OCI-LY7 (cell line): ENCODE results near the gene XYLT1.

Source experiments
- CTCF ChIP-seq: fragments of 200-600 bp; sonication (generic); conservative IDR thresholded peaks from 2 replicates; pipeline ENCODE4 v1.5.1; 2014; ENCODE audit warnings: mild to moderate bottlenecking, antibody characterized with exemption, low read length, moderate library complexity, mixed read lengths
- EZH2phosphoT487 ChIP-seq: fragments of 200-600 bp; sonication (generic); IDR thresholded peaks from 2 replicates; pipeline ENCODE4 v1.6.1; 2018; ENCODE audit warnings: low read depth, borderline replicate concordance, mild to moderate bottlenecking, mixed run types, antibody characterized with exemption, low read length, moderate library complexity, mixed read lengths

DNA sequence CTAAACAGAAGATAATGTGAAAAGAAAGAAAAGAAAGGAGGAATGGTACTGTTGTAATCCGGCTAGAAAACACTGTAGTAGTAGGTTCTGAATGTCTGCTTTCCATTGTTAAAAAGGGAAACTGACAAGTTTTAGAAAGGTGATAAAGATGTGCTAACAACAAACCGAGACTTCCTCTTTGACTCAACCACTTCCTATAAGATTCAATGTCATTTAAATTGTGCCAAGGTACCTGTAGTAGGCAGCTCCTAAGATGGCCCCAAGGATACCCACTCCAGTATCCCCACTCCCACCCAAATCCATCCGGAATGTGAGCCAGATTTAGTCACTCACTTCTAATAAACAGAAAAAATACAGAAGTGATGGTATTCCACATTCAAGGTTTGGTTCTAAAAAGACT, 31.2 kb downstream of the XYLT1 start:
- no peak for TF ChIP-seq CTCF
- no peak for TF ChIP-seq EZH2phosphoT487
